Esophagus muscularis mucosa (tissue), 4 donors: Measurements from ENCODE around the gene TTC12. TPM values are rescaled to one million over a fixed set of nuclear protein-coding genes. Genes with fewer than 3 reads are reported as not detected.

Source experiments
- DNase-seq: peaks from one replicate; pipeline ENCODE4 v3.0.0-alpha.2; 2017; ENCODE audit errors: extremely low spot score
- H3K27ac ChIP-seq, 4 donors: fragments of 200-600 bp; sonication (generic); replicated peaks in 1 of 4; 1 replicate in 3 of 4; 2 replicates in 1 of 4; pipeline ENCODE4 v1.5.1; 2016 to 2019; ENCODE audit warnings: mild to moderate bottlenecking in 1 of 4
- H3K27me3 ChIP-seq, 4 donors: fragments of 200-600 bp; sonication (generic); one replicate each; pipeline versions ENCODE4 v1.5.1 to v1.6.0; 2016 to 2019
- H3K36me3 ChIP-seq, 4 donors: fragments of 200-600 bp; sonication (generic); one replicate each; pipeline ENCODE4 v1.5.1; 2016 to 2019
- H3K4me1 ChIP-seq, 4 donors: fragments of 200-600 bp; sonication (generic); one replicate each; pipeline ENCODE4 v1.5.1; 2016 to 2019
- H3K4me3 ChIP-seq, 4 donors: fragments of 200-600 bp; sonication (generic); 1 replicate in 2 of 4; 2 replicates in 2 of 4; pipeline ENCODE4 v1.5.1; 2016 to 2019; ENCODE audit warnings: mild to moderate bottlenecking in 4 of 4, moderate library complexity in 1 of 4
- H3K9me3 ChIP-seq, 4 donors: fragments of 200-600 bp; sonication (generic); 1 replicate in 3 of 4; 2 replicates in 1 of 4; pipeline ENCODE4 v1.5.1; 2016 to 2019
- EP300 ChIP-seq: sonication (generic); formaldehyde crosslinking; IDR thresholded peaks from one replicate; pipeline ENCODE4 v1.6.1; 2017; ENCODE audit warnings: antibody characterized with exemption
- POLR2A ChIP-seq: fragments of 450-650 bp; IDR thresholded peaks from one replicate; pipeline ENCODE4 v1.6.1; 2017; ENCODE audit warnings: antibody characterized with exemption, moderate library complexity, mild to moderate bottlenecking, low read depth
- POLR2AphosphoS5 ChIP-seq, 2 donors: sonication (generic); formaldehyde crosslinking; IDR thresholded peaks; one replicate each; pipeline ENCODE4 v1.6.1; 2017; ENCODE audit warnings: antibody characterized with exemption in 2 of 2
- WGBS: methylation state at CpG from one replicate; pipeline ENCODE4 v1.1.5; 2018; 5-methylcytosine and 5-hydroxymethylcytosine counted together
- intact Hi-C: fragments of 100-400 bp; cut with DNase I; formaldehyde crosslinking; loops from one replicate; pipeline ENCODE4 v1.15.1; 2023
- total RNA-seq, 4 donors: library from RNA; depleted of rRNA; stranded (reverse); fragments of >200 nt; gene quantifications; one replicate each; pipeline versions ENCODE4 v1.1.0 to v1.2.1, GENCODE V29; 2016
- TF ChIP-seq, protein P1 (sequence below), 3 experiments: fragments of 200-600 bp in 2 of 3; fragments of 450-650 bp in 1 of 3; sonication (generic) in 2 of 3; IDR thresholded peaks; one replicate each; pipeline ENCODE4 v1.5.1; 2017 to 2019; ENCODE audit warnings: antibody characterized with exemption in 3 of 3, mild to moderate bottlenecking in 2 of 3, moderate library complexity in 1 of 3

TTC12 gene
- total RNA-seq, 4 donors from 2014 or later = 10.4 to 16.2 (median 13.3) TPM

DNA sequence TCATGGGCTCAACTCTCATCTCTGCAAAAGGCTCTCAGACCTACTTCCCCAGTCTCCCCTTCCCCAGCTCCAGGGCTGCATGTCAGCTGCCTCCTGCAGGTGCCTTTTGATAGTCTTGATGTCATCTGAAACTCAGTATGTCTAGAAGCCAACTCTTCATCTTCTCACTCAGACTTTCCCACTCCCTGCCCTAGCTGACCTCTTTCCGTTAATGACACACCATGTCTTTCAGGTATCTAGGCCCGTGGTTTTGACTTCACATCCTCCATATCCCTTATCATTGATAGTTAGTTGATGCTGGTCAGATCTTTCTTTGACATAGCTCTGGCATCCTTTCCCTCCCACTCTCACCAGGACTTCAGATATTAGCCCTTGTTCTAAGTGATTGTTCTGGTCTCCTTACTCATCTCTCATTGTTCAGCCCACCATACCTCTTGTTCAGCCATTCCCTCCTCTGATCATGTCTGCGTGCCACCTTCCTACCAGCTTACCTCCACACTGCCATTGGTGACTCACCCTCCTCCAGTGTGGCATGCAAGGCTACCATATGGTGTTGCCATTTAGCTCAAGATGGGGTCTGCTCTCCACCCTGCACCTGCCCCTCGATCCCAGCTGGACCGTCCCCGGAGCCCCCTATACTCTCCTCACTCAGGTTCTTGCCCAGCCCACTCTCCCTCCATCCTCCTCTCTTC, 18.4 kb downstream of the TTC12 start:
- H3K27ac ChIP-seq = no peak overlapping the region
- no peaks in the 10 kb centered on the region for H3K4me1 ChIP-seq
- 93% methylated on average over 6 of the region's 6 CpGs for WGBS
- peaks cover 0 to 3% (median 0%) of the 10 kb centered on the region in 4 donors for H3K9me3 ChIP-seq
- TF ChIP-seq EP300 = no peak
- TF ChIP-seq, protein P1, sequence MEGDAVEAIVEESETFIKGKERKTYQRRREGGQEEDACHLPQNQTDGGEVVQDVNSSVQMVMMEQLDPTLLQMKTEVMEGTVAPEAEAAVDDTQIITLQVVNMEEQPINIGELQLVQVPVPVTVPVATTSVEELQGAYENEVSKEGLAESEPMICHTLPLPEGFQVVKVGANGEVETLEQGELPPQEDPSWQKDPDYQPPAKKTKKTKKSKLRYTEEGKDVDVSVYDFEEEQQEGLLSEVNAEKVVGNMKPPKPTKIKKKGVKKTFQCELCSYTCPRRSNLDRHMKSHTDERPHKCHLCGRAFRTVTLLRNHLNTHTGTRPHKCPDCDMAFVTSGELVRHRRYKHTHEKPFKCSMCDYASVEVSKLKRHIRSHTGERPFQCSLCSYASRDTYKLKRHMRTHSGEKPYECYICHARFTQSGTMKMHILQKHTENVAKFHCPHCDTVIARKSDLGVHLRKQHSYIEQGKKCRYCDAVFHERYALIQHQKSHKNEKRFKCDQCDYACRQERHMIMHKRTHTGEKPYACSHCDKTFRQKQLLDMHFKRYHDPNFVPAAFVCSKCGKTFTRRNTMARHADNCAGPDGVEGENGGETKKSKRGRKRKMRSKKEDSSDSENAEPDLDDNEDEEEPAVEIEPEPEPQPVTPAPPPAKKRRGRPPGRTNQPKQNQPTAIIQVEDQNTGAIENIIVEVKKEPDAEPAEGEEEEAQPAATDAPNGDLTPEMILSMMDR (IDR thresholded peaks at IDR 0.05) = no peak
- TF ChIP-seq POLR2AphosphoS5 (IDR thresholded peaks at IDR 0.05) = no peak
- no peak for TF ChIP-seq POLR2A
- intact Hi-C loops = no loop called here
- DNase-seq = peak; percentile 81
- no peak overlapping the region for H3K4me3 ChIP-seq
- peaks cover 25 to 98% (median 69%) of the 10 kb centered on the region in 4 donors for H3K36me3 ChIP-seq
- no peaks in the 10 kb centered on the region for H3K27me3 ChIP-seq

DNA sequence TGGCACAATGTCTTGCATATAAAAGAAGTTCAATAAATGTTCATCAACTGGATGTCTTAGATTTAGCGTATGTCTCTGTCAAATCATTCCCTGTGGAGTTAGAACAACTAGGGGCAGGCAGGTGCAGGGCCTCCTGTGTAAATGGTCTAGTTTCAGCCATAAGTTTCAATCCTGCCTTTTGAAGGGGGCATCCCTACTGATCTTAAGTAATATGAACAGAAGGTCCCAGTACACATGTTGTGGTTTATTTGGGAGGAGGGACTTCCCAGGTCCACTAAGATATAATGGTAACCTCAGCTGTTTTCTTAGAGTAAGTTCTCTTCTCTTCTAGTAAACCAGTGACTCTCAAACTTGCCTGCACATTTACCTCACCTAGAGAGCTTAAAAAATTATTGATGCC, 19.8 kb downstream of the TTC12 start:
- Histone ChIP-seq H3K27me3 (no peaks in the 10 kb centered on the region), H3K4me1 (no peaks in the 10 kb centered on the region), H3K9me3 (peaks cover 0 to 3% (median 0%) of the 10 kb centered on the region in 4 donors), H3K4me3 (no peak overlapping the region), H3K36me3 (peaks cover 26 to 98% (median 69%) of the 10 kb centered on the region in 4 donors), H3K27ac (no peak overlapping the region)
- 87% methylated on average over 1 of the region's 1 CpG for WGBS
- peak; percentile 39 for DNase-seq
- intact Hi-C loops = no loop called here
- TF ChIP-seq EP300 = no peak
- TF ChIP-seq, protein P1 (IDR thresholded peaks at IDR 0.05) = no peak
- no peak for TF ChIP-seq POLR2A

DNA sequence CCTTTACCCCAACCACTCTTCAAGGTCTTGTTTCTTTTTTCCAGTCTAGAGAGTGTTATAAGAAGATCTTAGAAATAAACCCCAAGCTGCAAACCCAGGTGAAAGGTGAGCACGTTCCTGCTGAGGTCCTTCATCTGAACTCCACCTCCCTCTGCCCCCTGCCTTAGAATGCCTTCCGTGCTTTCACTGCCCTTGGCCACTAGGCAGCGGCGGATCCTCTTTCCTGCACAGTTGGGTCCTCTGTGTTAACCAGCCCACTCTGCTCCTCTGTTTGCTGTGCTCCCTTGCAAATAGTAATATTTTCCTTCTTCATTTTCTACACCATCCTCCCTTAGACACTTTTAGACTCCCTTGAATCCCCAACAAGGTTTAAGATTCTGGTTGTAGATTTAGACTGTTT, 24.3 kb downstream of the TTC12 start:
- 83% methylated on average over 4 of the region's 4 CpGs for WGBS
- Histone ChIP-seq H3K9me3 (peaks cover 0 to 3% (median 0%) of the 10 kb centered on the region in 4 donors), H3K4me3 (no peak overlapping the region), H3K27me3 (no peaks in the 10 kb centered on the region), H3K27ac (no peak overlapping the region), H3K36me3 (peaks cover 37 to 98% (median 73%) of the 10 kb centered on the region in 4 donors), H3K4me1 (no peaks in the 10 kb centered on the region)
- TF ChIP-seq, protein P1 (IDR thresholded peaks at IDR 0.05) = no peak
- TF ChIP-seq POLR2AphosphoS5 (IDR thresholded peaks at IDR 0.05) (no peak), EP300 (no peak), POLR2A (no peak)
- DNase-seq = no peak
- intact Hi-C loops = no loop called here

DNA sequence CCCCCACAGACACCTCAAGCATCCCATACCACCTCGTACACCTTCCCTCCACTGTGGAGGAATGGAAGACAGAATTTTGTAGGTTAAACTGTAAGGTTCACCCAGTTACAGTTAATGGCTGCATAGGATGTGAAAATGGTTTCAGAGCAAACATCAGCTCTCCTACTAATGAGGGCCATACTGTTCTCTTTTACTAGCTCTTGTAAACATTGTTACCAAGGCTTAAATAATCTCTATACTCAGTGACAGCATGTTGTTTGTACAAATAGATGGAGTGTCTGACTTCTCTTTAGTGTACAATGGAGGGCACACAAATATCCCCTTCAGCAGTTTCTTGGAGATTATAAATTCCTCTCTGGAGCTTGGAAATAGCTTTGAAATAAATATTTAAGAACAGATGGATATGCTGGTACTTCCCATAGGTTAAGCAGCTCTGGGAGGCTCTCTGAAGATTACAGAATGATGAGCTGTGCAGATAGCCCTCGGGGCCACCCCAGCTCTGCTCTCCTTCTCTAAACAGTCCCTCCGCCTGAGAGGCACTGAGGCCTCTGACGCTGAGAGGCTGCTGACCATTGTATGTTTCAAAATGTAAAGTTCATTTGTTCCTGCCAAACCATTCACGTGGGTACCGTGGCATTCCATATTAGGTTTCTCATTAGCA, 25.7 kb downstream of the TTC12 start:
- intact Hi-C loops = no loop called here
- DNase-seq = peak; percentile 21
- WGBS = 78% methylated on average over 6 of the region's 6 CpGs
- H3K27me3 ChIP-seq = no peaks in the 10 kb centered on the region
- no peak for TF ChIP-seq POLR2AphosphoS5 (IDR thresholded peaks at IDR 0.05)
- TF ChIP-seq, protein P1 (IDR thresholded peaks at IDR 0.05) = no peak
- no peak for TF ChIP-seq POLR2A
- no peak for TF ChIP-seq EP300
- no peaks in the 10 kb centered on the region for H3K4me1 ChIP-seq
- peaks cover 0 to 3% (median 0%) of the 10 kb centered on the region in 4 donors for H3K9me3 ChIP-seq
- H3K4me3 ChIP-seq = no peak overlapping the region
- H3K36me3 ChIP-seq = peaks cover 36 to 96% (median 70%) of the 10 kb centered on the region in 4 donors
- H3K27ac ChIP-seq = no peak overlapping the region
